NCI-H1694 (cell line): ENCODE results near the gene GOLT1A.
"Not testable (repeated sequence)": the region's sequence is repeated elsewhere in the genome, so short reads cannot be mapped to it uniquely, and the experiment has no call there.

ENCODE experiments used
- DNase-seq: peaks from one replicate; lab custom pipeline; 2025; lab: John Stamatoyannopoulos, UW

Gene GOLT1A

GRCh38 chr1:204248954-204249353 lies 35.2 kb upstream of the GOLT1A start:
- DNase-seq: no peak

- DNase-seq: no peak
Measured at GRCh38 chr1:204246876-204247275, 33.1 kb upstream of the GOLT1A start.

GRCh38 chr1:204242920-204243319 lies 29.1 kb upstream of the GOLT1A start:
- no peak for DNase-seq

GRCh38 chr1:204241914-204242313 lies 28.1 kb upstream of the GOLT1A start:
- DNase-seq: no peak

- DNase-seq: no peak
Measured at GRCh38 chr1:204241050-204241449, 27.3 kb upstream of the GOLT1A start.

- DNase-seq: no peak
Measured at GRCh38 chr1:204240233-204240632, 26.4 kb upstream of the GOLT1A start.

GRCh38 chr1:204239401-204239800 lies 25.6 kb upstream of the GOLT1A start:
- not testable (repeated sequence) for DNase-seq

- not testable (repeated sequence) for DNase-seq
Measured at GRCh38 chr1:204238520-204238919, 24.7 kb upstream of the GOLT1A start.

GRCh38 chr1:204237515-204237914 lies 23.7 kb upstream of the GOLT1A start:
- not testable (repeated sequence) for DNase-seq

GRCh38 chr1:204232526-204232925 lies 18.7 kb upstream of the GOLT1A start:
- DNase-seq: no peak

GRCh38 chr1:204230211-204230610 lies 16.4 kb upstream of the GOLT1A start:
- DNase-seq: no peak

- no peak for DNase-seq
Measured at GRCh38 chr1:204228896-204229295, 15.1 kb upstream of the GOLT1A start.

GRCh38 chr1:204227996-204228785 lies 14.4 kb upstream of the GOLT1A start:
- DNase-seq: no peak

- DNase-seq: no peak
Measured at GRCh38 chr1:204227351-204227750, 13.6 kb upstream of the GOLT1A start.

GRCh38 chr1:204225841-204226735 lies 12.3 kb upstream of the GOLT1A start:
- no peak for DNase-seq

- DNase-seq: no peak
Measured at GRCh38 chr1:204224655-204225054, 10.9 kb upstream of the GOLT1A start.

- DNase-seq: no peak
Measured at GRCh38 chr1:204223129-204223860, 9.5 kb upstream of the GOLT1A start.

- DNase-seq: no peak
Measured at GRCh38 chr1:204222764-204223055, 8.9 kb upstream of the GOLT1A start.

- no peak for DNase-seq
Measured at GRCh38 chr1:204222006-204222763, 8.4 kb upstream of the GOLT1A start.

- no peak for DNase-seq
Measured at GRCh38 chr1:204221271-204221670, 7.5 kb upstream of the GOLT1A start.

GRCh38 chr1:204219971-204220616 lies 6.3 kb upstream of the GOLT1A start:
- no peak for DNase-seq
